ENCODE measurements around the gene RIMOC1.

DNA sequence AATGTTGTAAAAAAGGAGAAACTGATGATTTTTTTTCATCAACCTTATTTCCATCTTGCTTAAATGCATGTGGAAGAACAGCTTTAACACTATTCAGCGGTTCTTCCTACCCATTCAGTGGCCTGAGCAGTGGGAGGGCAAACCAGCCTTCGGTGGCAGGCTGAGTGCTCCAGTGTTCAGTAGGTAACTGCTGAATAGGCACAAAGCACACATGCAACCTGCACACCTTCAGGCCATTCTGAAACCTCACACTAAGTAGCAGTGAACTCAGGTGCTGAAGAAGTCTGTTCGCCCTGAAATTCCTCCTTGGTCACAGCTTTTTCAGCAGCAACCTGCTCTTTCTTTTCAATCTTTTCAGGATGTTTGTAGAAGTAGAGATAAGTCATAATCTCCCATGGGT lies 47.1 kb downstream of the RIMOC1 start:
- TF ChIP-seq, protein P1, sequence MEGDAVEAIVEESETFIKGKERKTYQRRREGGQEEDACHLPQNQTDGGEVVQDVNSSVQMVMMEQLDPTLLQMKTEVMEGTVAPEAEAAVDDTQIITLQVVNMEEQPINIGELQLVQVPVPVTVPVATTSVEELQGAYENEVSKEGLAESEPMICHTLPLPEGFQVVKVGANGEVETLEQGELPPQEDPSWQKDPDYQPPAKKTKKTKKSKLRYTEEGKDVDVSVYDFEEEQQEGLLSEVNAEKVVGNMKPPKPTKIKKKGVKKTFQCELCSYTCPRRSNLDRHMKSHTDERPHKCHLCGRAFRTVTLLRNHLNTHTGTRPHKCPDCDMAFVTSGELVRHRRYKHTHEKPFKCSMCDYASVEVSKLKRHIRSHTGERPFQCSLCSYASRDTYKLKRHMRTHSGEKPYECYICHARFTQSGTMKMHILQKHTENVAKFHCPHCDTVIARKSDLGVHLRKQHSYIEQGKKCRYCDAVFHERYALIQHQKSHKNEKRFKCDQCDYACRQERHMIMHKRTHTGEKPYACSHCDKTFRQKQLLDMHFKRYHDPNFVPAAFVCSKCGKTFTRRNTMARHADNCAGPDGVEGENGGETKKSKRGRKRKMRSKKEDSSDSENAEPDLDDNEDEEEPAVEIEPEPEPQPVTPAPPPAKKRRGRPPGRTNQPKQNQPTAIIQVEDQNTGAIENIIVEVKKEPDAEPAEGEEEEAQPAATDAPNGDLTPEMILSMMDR (conservative IDR thresholded peaks at IDR 0.05; ENCODE audit: low read length), result no peak
- no peak for TF ChIP-seq EZH2phosphoT487 (IDR thresholded peaks at IDR 0.05; ENCODE audit: borderline replicate concordance, low read depth, low read length)
